BLaER1 treated with 17β-estradiol and CSF1 and Interleukin-3, amounts not matched to agents 10 nM and 100 nM (cell line): ENCODE measurements around the gene ERG.

Experiments used
- H3K27ac ChIP-seq, 11 experiments: shearing (Covaris generic); formaldehyde crosslinking; 2 replicates each; pipeline ENCODE4 v1.8.1; 2022
- H3K27me3 ChIP-seq, 11 experiments: shearing (Covaris generic); formaldehyde crosslinking; 2 replicates each; pipeline ENCODE4 v1.8.1; 2022
- H3K36me3 ChIP-seq, 11 experiments: shearing (Covaris generic); formaldehyde crosslinking; 2 replicates each; pipeline ENCODE4 v1.8.1; 2022
- H3K4me1 ChIP-seq, 10 experiments: shearing (Covaris generic); formaldehyde crosslinking; 2 replicates each; pipeline ENCODE4 v1.8.1; 2022
- H3K4me2 ChIP-seq, 11 experiments: shearing (Covaris generic); formaldehyde crosslinking; 2 replicates each; pipeline ENCODE4 v1.8.1; 2022
- H3K4me3 ChIP-seq, 10 experiments: shearing (Covaris generic); formaldehyde crosslinking; 2 replicates each; pipeline ENCODE4 v1.8.1; 2022
- H3K9ac ChIP-seq, 11 experiments: shearing (Covaris generic); formaldehyde crosslinking; 2 replicates each; pipeline ENCODE4 v1.8.1; 2022
- H3K9me3 ChIP-seq, 11 experiments: shearing (Covaris generic); formaldehyde crosslinking; replicated peaks in 1 of 11; 2 replicates each; pipeline ENCODE4 v1.8.1; 2022
- H4K20me1 ChIP-seq, 11 experiments: shearing (Covaris generic); formaldehyde crosslinking; 2 replicates each; pipeline ENCODE4 v1.8.1; 2022
- Cebpa-rat ChIP-seq, 11 experiments: shearing (Covaris generic); IDR thresholded peaks; 2 replicates each; pipeline ENCODE4 v1.8.1; 2022

ERG gene

GRCh38 chr21:38333301-38334272 lies 164.7 kb downstream of the ERG start:
- Histone ChIP-seq H3K4me3 (no peak overlapping the region), H3K9me3 (peaks cover 0 to 40% (median 4%) of the 10 kb centered on the region in 11 experiments; a peak in 7 of 22 replicates), H3K9ac (no peak overlapping the region), H3K4me1 (no peaks in the 10 kb centered on the region), H3K4me2 (no peak overlapping the region), H3K27ac (no peak overlapping the region), H4K20me1 (no peaks in the 10 kb centered on the region; a peak in 1 of 22 replicates), H3K27me3 (peaks cover 0 to 60% (median 0%) of the 10 kb centered on the region in 11 experiments; a peak in 7 of 22 replicates), H3K36me3 (no peaks in the 10 kb centered on the region)
- no peak for TF ChIP-seq Cebpa-rat (IDR thresholded peaks at IDR 0.05)

GRCh38 chr21:38330666-38331065 lies 167.6 kb downstream of the ERG start:
- Histone ChIP-seq H4K20me1 (peaks cover 0 to 15% (median 0%) of the 10 kb centered on the region in 11 experiments; a peak in 2 of 22 replicates), H3K9ac (no peak overlapping the region), H3K27me3 (peaks cover 0 to 89% (median 0%) of the 10 kb centered on the region in 11 experiments; a peak in 8 of 22 replicates), H3K36me3 (no peaks in the 10 kb centered on the region), H3K4me3 (no peak overlapping the region), H3K4me2 (no peak overlapping the region), H3K27ac (no peak overlapping the region), H3K4me1 (peaks cover 0 to 18% (median 12%) of the 10 kb centered on the region in 10 experiments; a peak in 13 of 20 replicates), H3K9me3 (peaks cover 0 to 23% (median 0%) of the 10 kb centered on the region in 11 experiments; a peak in 6 of 22 replicates)
- TF ChIP-seq Cebpa-rat (IDR thresholded peaks at IDR 0.05): no peak
